SK-N-SH (cell line): ENCODE data around the gene RDX.

Source experiments
- EP300 ChIP-seq, 2 experiments: IDR thresholded peaks; 2 replicates each; pipeline versions ENCODE4 v1.4.0 to v1.6.1; 2012; ENCODE audit warnings: borderline replicate concordance in 1 of 2, low read depth in 1 of 2, low read length in 1 of 2
- USF2 ChIP-seq: fragments of 150-350 bp; IDR thresholded peaks from 2 replicates; pipeline ENCODE4 v1.6.1; 2017; ENCODE audit warnings: antibody characterized with exemption, low read length, low read depth, borderline replicate concordance
- TF ChIP-seq, protein P1 (sequence below): fragments of 200-600 bp; sonication (generic); IDR thresholded peaks from 2 replicates; pipeline ENCODE4 v1.6.1; 2017; ENCODE audit warnings: antibody characterized with exemption, mild to moderate bottlenecking, moderate library complexity

DNA sequence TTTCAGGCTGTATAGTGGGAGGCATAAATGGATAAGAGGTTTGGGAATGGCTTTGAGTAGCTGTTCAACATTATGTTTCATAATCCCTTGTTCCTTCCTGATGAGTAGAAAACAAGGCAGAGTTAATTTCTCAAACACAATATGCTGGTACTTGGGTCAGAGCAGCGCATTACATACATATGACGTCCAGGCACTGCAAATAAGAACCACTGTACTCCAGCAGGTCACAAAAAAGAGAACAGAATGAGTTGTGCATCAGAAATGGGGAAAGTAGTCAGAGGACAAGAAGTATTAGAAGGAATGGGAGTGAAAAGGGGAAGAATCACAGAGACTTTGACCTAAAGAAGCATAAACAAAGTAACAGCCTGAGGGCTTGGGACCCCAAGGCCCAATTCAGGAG, 44.0 kb upstream of the RDX start:
- no peak for TF ChIP-seq EP300 (IDR thresholded peaks at IDR 0.05; ENCODE audit: borderline replicate concordance in 1 of 2, low read depth in 1 of 2, low read length in 1 of 2)
- TF ChIP-seq, protein P1, sequence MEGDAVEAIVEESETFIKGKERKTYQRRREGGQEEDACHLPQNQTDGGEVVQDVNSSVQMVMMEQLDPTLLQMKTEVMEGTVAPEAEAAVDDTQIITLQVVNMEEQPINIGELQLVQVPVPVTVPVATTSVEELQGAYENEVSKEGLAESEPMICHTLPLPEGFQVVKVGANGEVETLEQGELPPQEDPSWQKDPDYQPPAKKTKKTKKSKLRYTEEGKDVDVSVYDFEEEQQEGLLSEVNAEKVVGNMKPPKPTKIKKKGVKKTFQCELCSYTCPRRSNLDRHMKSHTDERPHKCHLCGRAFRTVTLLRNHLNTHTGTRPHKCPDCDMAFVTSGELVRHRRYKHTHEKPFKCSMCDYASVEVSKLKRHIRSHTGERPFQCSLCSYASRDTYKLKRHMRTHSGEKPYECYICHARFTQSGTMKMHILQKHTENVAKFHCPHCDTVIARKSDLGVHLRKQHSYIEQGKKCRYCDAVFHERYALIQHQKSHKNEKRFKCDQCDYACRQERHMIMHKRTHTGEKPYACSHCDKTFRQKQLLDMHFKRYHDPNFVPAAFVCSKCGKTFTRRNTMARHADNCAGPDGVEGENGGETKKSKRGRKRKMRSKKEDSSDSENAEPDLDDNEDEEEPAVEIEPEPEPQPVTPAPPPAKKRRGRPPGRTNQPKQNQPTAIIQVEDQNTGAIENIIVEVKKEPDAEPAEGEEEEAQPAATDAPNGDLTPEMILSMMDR, result no peak
- TF ChIP-seq USF2, result no peak
